Measurements from ENCODE around the gene KIF26B.
"Not testable (repeated sequence)": the region's sequence is repeated elsewhere in the genome, so short reads cannot be mapped to it uniquely, and the experiment has no call there.

KIF26B gene

DNA sequence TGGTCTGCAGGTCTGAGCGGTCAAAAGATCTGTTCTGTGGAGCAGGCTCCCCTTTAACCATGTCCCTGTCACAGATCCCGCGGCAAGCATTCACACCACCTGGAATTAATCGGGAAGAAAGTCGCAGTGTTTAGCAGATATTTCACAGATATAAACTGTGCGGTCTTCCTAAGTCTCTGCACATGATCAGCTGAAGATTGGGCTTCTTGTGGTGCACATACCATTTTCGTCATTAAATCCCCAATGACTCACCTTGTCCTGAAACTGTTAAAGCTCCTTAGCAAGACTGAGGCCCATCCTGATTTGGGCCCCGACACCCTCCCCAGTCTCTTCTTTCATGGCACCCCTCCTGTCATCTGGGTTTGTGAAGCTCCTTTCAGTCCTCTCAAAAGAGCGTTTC, 158.8 kb downstream of the KIF26B start:
- no peak for DNase-seq (ENCODE audit: extremely low read depth, low read depth)
- no peak for TF ChIP-seq CTCF (IDR thresholded peaks at IDR 0.05; ENCODE audit: low read depth, low read length, missing control alignments)
- H3K4me3 ChIP-seq (replicated peaks; ENCODE audit: low read depth, low read length) = no peak overlapping the region

DNA sequence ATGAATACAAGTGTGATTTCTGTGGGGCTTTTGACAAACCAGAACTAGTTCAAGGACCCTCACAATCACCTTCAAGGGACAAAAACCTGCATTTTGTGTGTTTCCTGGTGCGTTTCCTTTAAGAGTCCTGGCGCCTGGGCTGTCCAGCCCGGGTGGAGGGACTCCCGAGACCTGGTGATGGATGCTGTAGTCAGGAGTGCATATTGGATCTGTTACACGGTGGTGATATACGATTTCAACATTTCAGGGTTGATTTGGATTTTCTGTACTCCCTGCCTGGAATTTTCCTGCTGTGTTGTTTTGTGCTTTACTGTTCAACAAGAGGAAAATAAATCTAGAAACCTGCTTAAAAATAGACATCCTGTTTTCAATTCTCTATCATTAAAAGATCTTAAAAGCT, 162.0 kb downstream of the KIF26B start:
- DNase-seq (ENCODE audit: extremely low read depth, low read depth) = no peak
- TF ChIP-seq CTCF (IDR thresholded peaks at IDR 0.05; ENCODE audit: low read depth, low read length, missing control alignments) = no peak
- H3K4me3 ChIP-seq (replicated peaks; ENCODE audit: low read depth, low read length) = no peak overlapping the region

- TF ChIP-seq CTCF (IDR thresholded peaks at IDR 0.05; ENCODE audit: low read depth, low read length, missing control alignments) = no peak
- DNase-seq (ENCODE audit: extremely low read depth, low read depth) = no peak
Measured at GRCh38 chr1:245317217-245317616, 162.4 kb downstream of the KIF26B start.

GRCh38 chr1:245319094-245319493, 164.3 kb downstream of the KIF26B start:
- TF ChIP-seq CTCF (IDR thresholded peaks at IDR 0.05; ENCODE audit: low read depth, low read length, missing control alignments) = no peak
- H3K4me3 ChIP-seq (replicated peaks; ENCODE audit: low read depth, low read length) = no peak overlapping the region
- no peak for DNase-seq (ENCODE audit: extremely low read depth, low read depth)

More at GRCh38 chr1:245317217-245317616, 162.4 kb downstream of the KIF26B start:
- no peak overlapping the region for H3K4me3 ChIP-seq (replicated peaks; ENCODE audit: low read depth, low read length)

GRCh38 chr1:245322673-245323072, 167.9 kb downstream of the KIF26B start:
- no peak overlapping the region for H3K4me3 ChIP-seq (replicated peaks; ENCODE audit: low read depth, low read length)
- no peak for DNase-seq (ENCODE audit: extremely low read depth, low read depth)
- no peak for TF ChIP-seq CTCF (IDR thresholded peaks at IDR 0.05; ENCODE audit: low read depth, low read length, missing control alignments)

DNA sequence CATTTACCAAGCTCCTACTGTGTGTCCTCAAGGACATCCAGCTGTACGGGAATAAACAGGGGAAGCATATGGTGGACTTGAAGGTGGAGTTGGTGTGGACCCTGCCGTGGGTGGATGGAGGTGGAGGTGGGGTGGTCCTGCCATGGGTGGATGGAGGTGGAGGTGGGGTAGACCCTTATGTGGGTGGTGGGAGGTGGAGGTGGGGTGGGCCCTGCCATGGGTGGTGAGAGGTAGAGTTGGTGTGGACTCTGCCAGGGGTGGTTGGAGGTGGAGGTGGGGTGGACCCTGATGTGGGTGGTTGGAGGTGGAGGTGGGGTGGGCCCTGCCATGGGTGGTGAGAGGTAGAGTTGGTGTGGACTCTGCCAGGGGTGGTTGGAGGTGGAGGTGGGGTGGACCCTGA, 169.0 kb downstream of the KIF26B start:
- not testable (repeated sequence) for H3K4me3 ChIP-seq (replicated peaks; ENCODE audit: low read depth, low read length); DNase-seq (ENCODE audit: extremely low read depth, low read depth)

GRCh38 chr1:245325922-245326795, 171.4 kb downstream of the KIF26B start:
- no peak for TF ChIP-seq CTCF (IDR thresholded peaks at IDR 0.05; ENCODE audit: low read depth, low read length, missing control alignments)
- no peak for DNase-seq (ENCODE audit: extremely low read depth, low read depth)
- no peak overlapping the region for H3K4me3 ChIP-seq (replicated peaks; ENCODE audit: low read depth, low read length)

All from HFF-Myc (cell line).